GM19351 (cell line): ENCODE data around the gene BRSK1.
"Not testable (repeated sequence)": the region's sequence is repeated elsewhere in the genome, so short reads cannot be mapped to it uniquely, and the experiment has no call there.

ENCODE experiments used
- ATAC-seq: cut with Tn5 transposase; IDR thresholded peaks from one replicate; pipeline ENCODE4 v1.9.1; 2021; ENCODE audit warnings: mild to moderate bottlenecking, moderate library complexity; ENCODE audit not compliant: unreplicated experiment

Gene BRSK1

GRCh38 chr19:55325172-55325571 is 41.4 kb downstream of the BRSK1 start, which contains the start of gene TMEM150B:
TSS of gene TMEM150B (minus strand) at chr19:55325341. CDS start at chr19:55321036, 4,305 bp downstream.
- no peak for ATAC-seq

GRCh38 chr19:55328774-55329318 is 45.0 kb downstream of the BRSK1 start:
- ATAC-seq: not testable (repeated sequence)

- ATAC-seq: not testable (repeated sequence)
These were observed 46.0 kb downstream of the BRSK1 start for GRCh38 chr19:55329791-55330190.

- ATAC-seq: no peak
These were observed 50.1 kb downstream of the BRSK1 start for GRCh38 chr19:55333870-55334269.

GRCh38 chr19:55336101-55336500 is 52.3 kb downstream of the BRSK1 start:
- no peak for ATAC-seq

- peak; percentile 80 for ATAC-seq
These were observed 55.5 kb downstream of the BRSK1 start, which contains the start of gene KMT5C for GRCh38 chr19:55339105-55339888. TSS of gene KMT5C (plus strand) at chr19:55339876. CDS start at chr19:55341937, 2,061 bp downstream.

GRCh38 chr19:55339889-55340783 is 56.3 kb downstream of the BRSK1 start:
- no peak for ATAC-seq

- no peak for ATAC-seq
These were observed 57.0 kb downstream of the BRSK1 start for GRCh38 chr19:55340784-55341147.

GRCh38 chr19:55341171-55341588 is 57.4 kb downstream of the BRSK1 start:
- ATAC-seq: no peak

GRCh38 chr19:55341595-55342531 is 58.1 kb downstream of the BRSK1 start:
- ATAC-seq: no peak

GRCh38 chr19:55344444-55344843 is 60.6 kb downstream of the BRSK1 start:
- ATAC-seq: no peak

- ATAC-seq: no peak
These were observed 61.5 kb downstream of the BRSK1 start for GRCh38 chr19:55345101-55345817.

GRCh38 chr19:55345818-55346724 is 62.3 kb downstream of the BRSK1 start:
- ATAC-seq: no peak

GRCh38 chr19:55346725-55347441 is 63.1 kb downstream of the BRSK1 start:
- no peak for ATAC-seq

GRCh38 chr19:55347442-55348009 is 63.7 kb downstream of the BRSK1 start:
- ATAC-seq: no peak

GRCh38 chr19:55348317-55349034 is 64.7 kb downstream of the BRSK1 start:
- ATAC-seq: no peak
